Measurements from ENCODE around the gene STEAP3. TPM values are rescaled to one million over a fixed set of nuclear protein-coding genes. Genes with fewer than 3 reads are reported as not detected.

STEAP3 gene
- total RNA-seq, 1 donor from 2014 or later, result 38.8 TPM

GRCh38 chr2:119282146-119282995 is 58.7 kb downstream of the STEAP3 start:
- Mint-ChIP-seq H3K36me3 (ENCODE audit: low read depth, unreplicated experiment) (peaks cover 7% of the 10 kb centered on the region), H3K4me1 (ENCODE audit: low read depth, unreplicated experiment) (peaks cover 4% of the 10 kb centered on the region), H3K4me3 (ENCODE audit: unreplicated experiment) (no peak overlapping the region), H3K27me3 (ENCODE audit: low read depth, unreplicated experiment) (peaks cover 13% of the 10 kb centered on the region), H3K9me3 (ENCODE audit: unreplicated experiment) (peaks cover 2% of the 10 kb centered on the region), H3K27ac (ENCODE audit: unreplicated experiment) (no peak overlapping the region)
- TF ChIP-seq CTCF (IDR thresholded peaks at IDR 0.05; ENCODE audit: insufficient read depth, low read depth, low read length), result no peak
- no peak for TF ChIP-seq EZH2 (IDR thresholded peaks at IDR 0.05; ENCODE audit: insufficient read depth, low read length)
- H3K79me2 ChIP-seq (ENCODE audit: insufficient read depth, low read length), result no peaks in the 10 kb centered on the region
- H2AFZ ChIP-seq (ENCODE audit: low read depth, low read length), result no peak overlapping the region
- no peaks in the 10 kb centered on the region for H3K27me3 ChIP-seq (ENCODE audit: insufficient read depth, low read length)
- no peak overlapping the region for H3K27ac ChIP-seq (ENCODE audit: low read depth, low read length)
- H4K20me1 ChIP-seq (ENCODE audit: insufficient read depth, low read length), result no peaks in the 10 kb centered on the region
- FAIRE-seq, result no peak
- H3K4me1 ChIP-seq (ENCODE audit: insufficient read depth, low read length), result peaks cover 8% of the 10 kb centered on the region
- no peak overlapping the region for H3K4me3 ChIP-seq (ENCODE audit: insufficient read depth, low read depth, low read length)
- H3K4me2 ChIP-seq (ENCODE audit: low read length), result no peak overlapping the region
- DNase-seq (ENCODE audit: low read depth), result no peak
- H3K9me3 ChIP-seq (ENCODE audit: insufficient read depth, low read depth, low read length), result no peaks in the 10 kb centered on the region
- no peaks in the 10 kb centered on the region for H3K36me3 ChIP-seq (ENCODE audit: insufficient read depth, low read length)
- no peak overlapping the region for H3K9ac ChIP-seq (ENCODE audit: low read length)

GRCh38 chr2:119282996-119283511 is 59.4 kb downstream of the STEAP3 start:
- peaks cover 2% of the 10 kb centered on the region for H3K9me3 Mint-ChIP-seq (ENCODE audit: unreplicated experiment)
- DNase-seq (ENCODE audit: low read depth), result no peak
- H4K20me1 ChIP-seq (ENCODE audit: insufficient read depth, low read length), result no peaks in the 10 kb centered on the region
- FAIRE-seq, result no peak
- TF ChIP-seq EZH2 (IDR thresholded peaks at IDR 0.05; ENCODE audit: insufficient read depth, low read length) (no peak), CTCF (IDR thresholded peaks at IDR 0.05; ENCODE audit: insufficient read depth, low read depth, low read length) (no peak)
- H3K4me2 ChIP-seq (ENCODE audit: low read length), result no peak overlapping the region
- peaks cover 4% of the 10 kb centered on the region for H3K4me1 Mint-ChIP-seq (ENCODE audit: low read depth, unreplicated experiment)
- H3K36me3 ChIP-seq (ENCODE audit: insufficient read depth, low read length), result no peaks in the 10 kb centered on the region
- peaks cover 16% of the 10 kb centered on the region for H3K27me3 Mint-ChIP-seq (ENCODE audit: low read depth, unreplicated experiment)
- H3K4me1 ChIP-seq (ENCODE audit: insufficient read depth, low read length), result peaks cover 8% of the 10 kb centered on the region
- H3K36me3 Mint-ChIP-seq (ENCODE audit: low read depth, unreplicated experiment), result peaks cover 7% of the 10 kb centered on the region
- H3K9ac ChIP-seq (ENCODE audit: low read length), result no peak overlapping the region
- no peaks in the 10 kb centered on the region for H3K9me3 ChIP-seq (ENCODE audit: insufficient read depth, low read depth, low read length)
- H2AFZ ChIP-seq (ENCODE audit: low read depth, low read length), result no peak overlapping the region
- no peak overlapping the region for H3K27ac Mint-ChIP-seq (ENCODE audit: unreplicated experiment)
- no peaks in the 10 kb centered on the region for H3K79me2 ChIP-seq (ENCODE audit: insufficient read depth, low read length)
- no peak overlapping the region for H3K27ac ChIP-seq (ENCODE audit: low read depth, low read length)
- H3K4me3 Mint-ChIP-seq (ENCODE audit: unreplicated experiment), result no peak overlapping the region
- H3K27me3 ChIP-seq (ENCODE audit: insufficient read depth, low read length), result no peaks in the 10 kb centered on the region
- H3K4me3 ChIP-seq (ENCODE audit: insufficient read depth, low read depth, low read length), result no peak overlapping the region

Data from astrocyte (in vitro differentiated cells and primary cell).